ENCODE data around the gene MICAL2.

Gene MICAL2

DNA sequence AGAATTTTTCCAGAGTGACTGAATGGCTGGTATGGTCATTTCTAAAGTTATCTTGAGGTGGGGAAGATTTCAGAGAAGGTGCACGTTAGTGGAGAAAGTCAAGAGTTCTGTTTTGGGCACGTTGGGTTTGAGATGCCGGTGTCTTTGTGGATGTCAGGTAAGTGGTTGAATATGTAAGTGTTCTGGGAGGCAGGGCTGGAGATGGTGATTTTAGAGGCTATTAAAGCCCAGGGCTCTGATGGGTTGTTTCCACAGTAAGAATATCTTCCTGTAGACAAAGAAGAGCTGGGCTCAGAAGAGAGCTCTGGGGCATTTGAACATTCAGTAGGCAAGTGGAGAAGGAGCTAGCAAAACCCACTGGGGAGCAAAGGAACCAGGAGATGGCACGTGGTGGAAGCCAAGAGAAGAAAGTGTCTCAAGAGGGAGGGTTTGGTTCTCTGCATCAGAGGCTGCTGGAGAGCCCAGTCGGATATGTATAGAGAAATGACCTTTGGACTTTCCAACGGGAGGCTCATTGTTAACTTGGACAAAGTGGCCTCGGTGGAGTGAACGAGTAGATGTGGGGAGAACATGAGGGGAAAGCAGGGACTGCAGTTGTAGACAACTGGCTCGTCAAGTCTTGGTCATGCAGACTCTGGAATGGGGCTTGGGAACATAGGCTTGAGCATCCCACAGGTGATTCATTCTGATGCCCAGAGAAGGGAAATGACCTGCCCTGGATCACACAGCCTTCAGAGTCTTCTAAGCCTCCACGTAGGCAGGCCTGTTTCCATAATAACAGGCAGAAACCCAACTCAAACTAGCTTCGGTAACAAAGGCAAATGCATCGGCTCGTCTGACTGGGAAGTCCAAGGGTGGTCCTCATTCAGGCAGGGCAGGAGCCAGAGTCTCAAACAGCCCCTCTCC, 168.6 kb downstream of the MICAL2 start:
- DNase-seq = no peak

DNA sequence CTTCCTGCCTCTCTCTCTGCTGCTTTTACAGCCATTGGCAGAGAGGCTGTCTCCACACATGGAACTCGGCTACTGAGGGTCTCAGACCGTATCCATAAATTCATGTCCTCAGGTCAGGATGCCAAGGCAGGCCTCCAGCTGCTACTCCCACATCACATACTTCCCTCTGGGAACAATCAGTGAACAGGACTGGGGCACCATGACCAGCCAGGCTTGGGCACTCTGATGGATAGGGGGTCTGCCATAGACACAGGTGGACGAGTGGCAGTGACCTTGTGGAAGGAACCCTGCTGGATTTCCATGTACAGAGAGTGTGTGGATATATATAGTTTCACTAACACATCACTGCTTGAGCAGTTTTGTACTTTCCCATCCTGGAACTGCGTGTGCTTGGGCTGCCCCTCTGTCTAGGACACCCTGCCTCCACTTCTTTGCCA, 169.3 kb downstream of the MICAL2 start:
- DNase-seq = no peak

DNA sequence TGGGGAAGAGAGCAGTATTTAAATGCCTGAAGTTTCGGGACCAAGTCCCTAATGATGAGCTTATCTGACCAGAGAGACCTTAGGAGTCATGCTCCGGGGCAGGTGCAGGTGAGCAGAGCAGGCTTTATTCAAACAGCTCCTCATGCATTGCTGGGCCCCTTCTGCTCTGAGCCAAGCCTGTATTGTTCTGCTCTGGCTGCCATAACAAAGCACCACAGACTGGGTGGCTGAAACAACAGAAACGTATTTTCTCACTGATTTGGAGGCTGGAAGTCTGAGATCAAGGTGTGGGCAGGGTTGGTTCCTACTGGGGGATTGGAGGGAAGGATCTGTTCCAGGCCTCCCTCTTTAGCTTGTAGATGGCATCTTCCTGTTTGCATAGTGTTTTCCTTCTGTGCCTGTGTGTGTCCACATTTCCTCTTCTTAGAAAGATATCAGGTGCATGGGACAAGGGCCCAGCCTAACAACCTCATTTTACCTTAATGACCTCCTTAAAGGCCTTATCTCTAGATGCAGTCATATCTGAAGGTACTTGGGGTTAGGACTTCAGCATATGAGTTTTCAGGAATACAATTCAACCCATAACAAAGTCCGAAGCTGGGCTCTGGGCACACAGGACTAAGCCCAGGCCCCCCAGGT, 169.9 kb downstream of the MICAL2 start:
- DNase-seq = no peak

DNA sequence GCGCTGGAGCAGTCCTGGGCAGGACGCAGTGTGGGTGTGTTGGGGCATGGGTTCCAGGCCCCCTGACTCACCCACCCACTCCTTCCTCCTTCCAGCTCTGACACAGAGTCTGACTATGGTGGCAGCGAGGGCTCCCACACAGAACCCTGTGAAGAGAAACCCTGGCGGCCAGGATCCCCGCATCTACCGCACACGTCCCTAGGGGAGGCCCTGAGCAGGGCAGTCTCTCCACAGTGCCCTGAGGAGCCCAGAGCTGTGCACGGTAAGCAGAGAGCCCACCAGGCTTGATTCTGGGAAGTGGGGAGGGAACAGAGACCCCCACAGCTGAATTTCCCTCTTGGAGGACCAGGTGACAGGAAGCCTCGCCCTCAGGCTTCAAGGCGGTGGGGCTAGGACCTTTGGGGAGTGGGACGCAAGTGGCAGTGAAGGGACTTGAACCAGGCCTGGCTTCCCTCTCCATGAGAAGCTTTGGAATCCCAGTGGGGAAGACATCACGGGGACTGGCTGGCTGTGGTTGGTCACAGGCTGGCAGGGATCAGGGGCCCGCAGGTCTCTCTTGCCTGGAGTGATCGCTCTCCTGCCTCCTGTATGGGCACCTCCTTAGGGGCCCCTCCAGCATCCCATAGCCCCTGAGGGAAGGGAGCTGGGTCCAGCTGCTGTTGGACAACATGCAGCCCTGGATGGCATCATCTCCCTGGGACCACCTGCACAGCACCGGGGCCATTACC, 170.6 kb downstream of the MICAL2 start:
- no peak for DNase-seq

DNA sequence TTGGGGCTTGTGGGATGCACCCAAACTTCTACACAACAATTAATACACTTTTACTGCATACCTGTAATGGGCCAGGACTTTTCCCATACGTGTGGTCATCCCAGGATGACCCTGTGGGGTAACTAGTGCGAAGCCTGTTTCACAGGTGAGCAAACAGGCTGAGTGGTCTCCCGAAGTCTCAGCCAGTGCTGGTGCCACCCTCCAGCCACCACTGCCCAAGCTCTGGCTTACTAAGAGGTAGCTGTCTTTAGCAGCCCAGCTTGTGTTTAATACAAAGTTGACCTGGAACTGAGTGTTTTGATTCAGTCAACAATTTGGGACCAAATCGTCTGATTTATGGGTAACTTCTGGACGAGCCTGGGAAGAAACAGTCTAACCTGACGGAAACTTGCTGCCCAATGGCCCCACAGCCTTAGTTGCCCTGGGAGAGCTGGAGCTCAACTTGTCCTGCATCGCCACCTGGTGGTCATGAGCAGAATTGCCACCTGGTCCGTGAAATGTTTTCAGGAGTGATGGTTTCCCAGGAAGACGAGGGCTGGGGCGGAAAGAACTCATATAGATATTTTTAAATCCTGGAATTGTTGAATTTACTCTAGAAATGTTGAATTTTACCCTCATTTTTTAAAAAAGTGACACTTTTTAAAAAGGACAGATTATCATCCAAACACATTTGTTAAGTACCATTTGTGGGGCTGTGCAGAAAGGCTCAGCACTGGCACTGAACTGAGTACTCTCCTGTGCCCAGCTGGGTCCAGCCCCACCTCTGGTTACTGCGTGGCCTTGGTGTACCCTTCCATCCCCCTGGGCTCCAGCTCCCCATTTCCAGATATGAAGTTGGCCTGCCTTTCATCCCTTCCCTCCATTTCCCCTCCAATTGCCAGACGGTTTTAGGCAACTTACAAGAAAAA, 171.4 kb downstream of the MICAL2 start:
- DNase-seq = peak; percentile 70 to 77

DNA sequence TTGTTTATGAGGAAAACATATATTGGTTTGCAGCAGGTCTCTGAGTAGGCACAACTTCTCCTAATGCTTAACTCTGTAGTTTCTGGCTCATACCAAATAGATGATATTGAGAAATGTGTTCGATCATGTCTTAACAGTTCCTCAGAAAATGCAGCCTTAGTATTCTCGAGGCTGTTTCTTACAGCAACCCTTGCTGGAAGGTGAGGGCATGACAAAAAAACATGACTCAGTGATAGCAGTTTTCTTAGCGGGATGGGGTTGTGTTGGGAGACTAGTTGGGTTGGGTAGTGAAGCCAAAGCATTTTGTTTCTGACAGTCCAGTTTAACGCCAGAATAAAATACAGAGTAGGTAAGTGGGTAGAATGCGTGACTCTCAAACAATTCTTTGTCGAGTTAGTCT, 172.3 kb downstream of the MICAL2 start:
- no peak for DNase-seq

DNA sequence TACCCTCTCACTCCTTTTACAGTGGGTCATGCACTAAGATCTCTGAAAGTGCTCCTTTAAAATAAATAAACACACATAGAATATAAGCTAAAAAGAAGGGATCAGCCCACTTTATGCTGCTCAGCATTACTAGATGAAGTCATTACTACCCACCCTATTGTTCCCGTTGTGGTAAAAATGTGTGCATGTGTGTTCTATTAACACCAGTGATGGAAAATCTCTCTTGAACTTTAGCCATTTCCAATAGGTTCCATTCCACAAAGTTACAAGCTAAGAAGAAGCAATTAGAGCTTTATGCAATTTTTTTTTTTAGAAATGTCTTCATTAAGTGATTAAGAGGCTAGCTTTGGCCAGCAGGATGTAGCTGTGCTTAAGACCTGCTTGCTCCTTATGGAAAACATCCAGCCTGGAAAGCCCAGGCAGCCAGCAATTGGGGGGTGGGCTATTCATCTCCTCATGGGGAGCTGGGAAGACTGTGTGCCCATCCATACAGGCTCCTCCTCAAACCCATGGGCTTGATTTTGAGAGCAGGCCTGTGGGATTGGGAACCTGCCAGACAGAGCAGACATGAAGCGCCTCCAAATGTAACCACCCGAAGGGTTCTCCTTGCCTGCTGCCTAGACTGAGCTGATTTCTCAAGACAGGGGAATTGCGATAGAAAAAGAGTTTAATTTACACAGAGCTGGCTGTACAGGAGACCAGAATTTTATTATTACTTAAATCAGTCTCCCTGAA, 174.1 kb downstream of the MICAL2 start:
- DNase-seq = no peak

DNA sequence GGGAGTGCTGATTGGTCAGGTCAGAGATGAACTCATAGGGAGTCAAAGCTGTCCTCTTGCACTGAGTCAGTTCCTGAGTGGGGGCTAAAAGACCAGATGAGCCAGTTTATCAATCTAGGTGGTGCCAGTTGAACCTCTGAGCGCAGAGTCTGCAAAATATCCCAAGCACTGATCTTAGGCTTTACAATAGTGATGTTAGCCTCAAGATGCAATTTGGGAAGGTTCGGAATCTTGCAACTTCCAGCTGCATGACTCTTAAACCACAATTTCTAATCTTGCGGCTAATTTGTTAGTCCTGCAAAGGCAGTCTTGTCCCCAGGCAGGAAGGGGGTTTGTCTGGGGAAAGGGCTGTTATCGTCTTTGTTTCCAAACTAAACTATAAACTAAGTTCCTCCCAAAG, 174.7 kb downstream of the MICAL2 start:
- no peak for DNase-seq

DNA sequence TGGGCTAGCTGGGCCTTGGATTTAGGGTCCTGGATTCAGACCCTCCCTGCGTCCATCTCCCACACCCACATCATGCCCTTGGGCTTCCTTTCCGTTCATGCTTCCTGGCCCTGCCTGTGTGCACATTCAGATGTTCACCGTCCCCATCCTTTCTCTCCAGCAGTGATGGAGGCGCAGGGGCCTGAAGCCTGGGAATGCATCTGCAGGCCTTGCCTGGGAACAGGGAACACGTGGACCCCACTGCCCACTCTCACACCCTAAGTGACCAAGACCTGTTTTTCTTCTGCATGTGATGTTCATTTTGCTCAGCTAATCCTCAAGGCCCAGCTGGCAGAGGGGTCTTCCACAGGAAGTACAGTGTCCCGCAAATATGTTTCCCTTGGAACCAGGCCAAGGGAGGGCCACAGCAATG, 175.4 kb downstream of the MICAL2 start:
- DNase-seq = no peak

DNA sequence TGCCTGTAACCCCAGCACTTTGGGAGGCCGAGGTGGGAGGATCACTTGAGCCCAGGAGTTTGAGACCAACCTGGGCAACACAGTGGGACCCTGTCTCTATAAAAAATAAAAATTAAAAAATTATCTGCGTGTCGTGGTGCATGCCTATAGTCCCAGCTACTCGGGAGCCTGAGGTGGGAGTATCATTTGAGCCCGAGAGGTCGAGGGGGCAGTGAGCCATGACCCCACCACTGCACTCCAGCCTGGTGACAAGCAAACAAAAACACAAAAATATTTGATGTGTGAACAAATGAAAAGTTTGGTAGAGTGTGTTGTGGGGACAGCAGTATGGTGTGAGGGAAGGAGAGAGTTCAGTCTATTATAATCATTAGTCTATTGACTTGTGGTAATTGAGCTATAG, 176.2 kb downstream of the MICAL2 start:
- no peak for DNase-seq

DNA sequence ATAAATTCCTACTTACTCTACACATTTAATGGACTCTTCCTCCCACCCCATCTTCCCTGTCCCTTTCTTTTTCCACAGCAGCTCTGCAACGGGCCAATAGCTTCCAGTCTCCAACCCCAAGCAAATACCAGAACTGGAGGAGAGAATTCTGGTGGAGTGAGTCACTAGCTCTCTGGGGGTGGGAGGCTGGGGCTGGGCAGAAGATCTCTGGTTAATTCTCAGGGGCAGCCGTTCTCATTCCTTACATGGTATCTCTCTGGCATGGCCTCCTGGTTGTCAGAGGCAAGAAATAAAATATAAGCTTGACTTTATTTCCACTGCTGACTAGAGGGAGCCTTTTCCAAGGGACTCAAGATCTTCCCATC, 176.6 kb downstream of the MICAL2 start:
- DNase-seq = no peak

DNA sequence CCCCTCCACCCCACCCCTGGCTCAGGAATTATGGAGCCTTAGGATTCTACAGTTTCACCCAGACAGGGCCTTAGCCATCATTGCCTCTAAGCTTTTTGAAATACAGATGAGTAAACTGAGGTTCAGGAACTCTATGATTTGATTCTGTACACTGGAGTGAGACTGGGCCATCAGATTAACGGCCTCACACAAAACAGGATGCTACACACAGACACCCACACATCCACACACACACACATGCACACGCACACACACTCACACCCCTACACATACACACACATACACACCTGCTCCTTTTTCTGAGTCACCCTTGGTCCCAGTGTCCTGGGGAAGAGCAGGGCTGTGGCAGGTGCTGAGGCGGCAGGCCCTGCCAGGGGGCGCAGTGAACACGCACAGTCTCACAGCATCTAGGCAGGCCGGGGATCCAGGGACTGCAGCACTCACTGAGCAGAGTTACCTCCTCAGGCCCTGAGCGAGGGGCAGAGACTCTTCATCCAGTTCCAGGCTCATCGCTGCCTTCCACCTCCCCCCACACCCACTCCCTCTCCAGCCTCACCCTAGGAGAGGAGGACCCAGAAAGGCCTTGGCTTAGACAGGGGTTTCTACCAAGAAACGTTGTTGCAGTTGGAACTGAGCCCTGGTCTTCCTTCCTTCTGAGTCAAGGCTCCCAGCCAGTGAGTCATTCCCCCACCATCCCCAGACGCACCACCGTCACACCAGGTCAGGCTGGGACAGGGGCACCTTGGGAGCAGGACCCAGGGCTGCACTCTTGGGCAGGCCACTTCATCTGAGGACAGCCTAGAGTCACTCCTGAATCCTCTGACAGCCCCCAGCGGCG, 177.2 kb downstream of the MICAL2 start:
- no peak for DNase-seq

DNA sequence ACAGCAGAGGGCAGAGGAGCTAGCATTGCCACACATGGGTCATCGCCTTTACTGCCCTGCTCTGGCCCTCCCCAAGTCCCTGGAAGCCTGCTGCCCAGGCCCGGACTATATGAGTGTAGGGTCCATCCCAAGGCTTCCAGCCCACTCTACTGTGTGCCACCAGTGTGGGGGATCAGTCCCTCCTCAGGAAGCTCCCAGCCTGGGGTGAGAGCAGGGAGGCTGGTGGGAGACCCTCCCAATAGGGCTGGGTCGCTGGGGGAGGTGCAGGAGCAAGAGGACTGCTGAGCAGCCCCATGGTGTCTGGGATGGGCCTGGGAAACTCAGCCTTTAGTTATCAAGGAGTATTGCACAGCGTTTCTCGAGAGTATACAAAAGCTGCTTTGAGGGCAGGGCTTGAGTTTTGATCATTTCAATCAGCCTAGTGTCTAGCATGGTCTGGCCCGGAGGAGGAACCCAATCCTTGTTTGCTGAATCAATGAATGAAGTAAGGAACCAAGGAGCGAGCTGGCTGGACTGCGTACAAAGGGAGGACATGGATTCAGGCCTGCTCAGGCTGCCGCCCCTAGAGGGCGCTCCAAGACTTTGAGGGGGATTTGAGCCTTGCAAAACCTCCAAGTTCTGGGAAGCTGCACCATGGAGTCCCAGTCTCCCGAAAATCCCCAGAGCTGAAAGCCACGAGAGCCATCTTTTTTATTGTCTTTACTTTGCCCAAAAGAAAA, 178.0 kb downstream of the MICAL2 start:
- DNase-seq = peak; percentile 12 to 34

DNA sequence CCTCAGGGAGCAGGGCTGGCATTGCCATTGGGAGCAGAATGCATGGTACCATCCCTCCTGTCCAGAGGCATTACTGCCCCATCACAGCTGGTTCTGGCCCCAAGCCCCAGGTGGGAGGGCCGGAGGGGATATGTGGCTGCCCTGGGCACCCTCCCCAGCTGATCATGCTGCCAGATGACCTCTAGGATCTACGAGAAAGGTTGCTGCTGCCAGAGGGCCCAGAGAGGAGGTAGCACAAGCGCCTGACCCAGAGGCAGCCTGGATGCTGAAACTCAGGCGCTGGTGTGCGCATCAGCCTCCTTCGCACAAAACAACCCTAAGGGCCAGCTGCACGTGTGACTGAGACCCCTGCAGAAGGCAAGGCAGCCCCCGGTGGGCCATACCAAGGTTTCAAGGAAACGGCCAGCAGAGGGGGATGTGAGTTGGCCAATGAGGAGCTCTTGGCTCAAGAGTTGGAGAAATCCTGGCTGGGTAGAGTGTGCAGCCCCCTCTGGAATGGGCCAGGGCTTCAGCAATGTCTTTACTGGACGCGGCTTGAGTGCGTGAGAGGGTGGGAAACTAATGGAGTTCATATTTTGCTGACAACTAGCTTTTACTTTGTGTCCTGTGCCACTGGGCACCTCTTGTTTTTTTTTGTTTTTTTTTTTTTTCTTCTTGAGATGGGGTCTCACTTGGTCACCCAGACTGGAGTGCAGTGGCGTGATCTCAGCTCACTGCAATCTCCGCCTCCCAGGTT, 178.7 kb downstream of the MICAL2 start:
- DNase-seq = no peak

DNA sequence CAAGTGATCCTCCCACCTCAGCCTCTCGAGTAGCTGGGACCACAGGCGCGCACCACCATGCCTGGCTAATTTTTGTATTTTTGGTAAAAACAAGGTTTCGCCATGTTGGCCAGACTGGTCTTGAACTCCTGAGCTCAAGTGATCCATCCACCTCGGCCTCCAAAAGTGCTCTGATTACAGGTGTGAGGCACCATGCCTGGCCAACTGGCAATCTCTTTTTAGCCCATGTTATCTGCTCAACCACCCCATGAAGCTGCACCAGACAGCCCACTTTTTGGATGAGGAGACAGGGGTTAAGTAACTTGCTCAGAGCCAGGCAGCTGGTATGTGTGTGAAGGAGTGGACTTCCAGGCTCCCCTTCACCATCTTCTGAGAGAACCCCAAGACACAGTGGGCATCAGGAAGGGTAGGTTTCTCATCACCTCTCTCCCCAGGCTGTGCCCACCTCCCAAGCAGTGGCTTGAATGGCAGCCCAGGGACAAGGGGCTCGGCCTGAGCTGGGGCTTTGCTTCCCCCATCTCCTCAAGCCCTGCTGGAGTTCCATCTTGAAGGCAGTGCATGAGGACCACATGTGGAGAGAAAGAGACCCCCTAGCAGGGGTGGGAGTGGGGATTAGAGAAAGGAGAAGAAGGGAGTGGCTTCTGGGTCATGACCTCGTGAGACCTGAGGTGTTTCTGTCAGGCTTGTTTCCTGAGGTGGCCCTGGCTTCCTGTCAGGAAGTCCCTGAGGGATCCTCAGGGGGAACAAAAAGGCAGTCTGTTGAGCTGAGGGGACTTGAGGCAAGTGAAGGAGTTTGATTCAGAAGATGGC, 179.5 kb downstream of the MICAL2 start:
- no peak for DNase-seq

DNA sequence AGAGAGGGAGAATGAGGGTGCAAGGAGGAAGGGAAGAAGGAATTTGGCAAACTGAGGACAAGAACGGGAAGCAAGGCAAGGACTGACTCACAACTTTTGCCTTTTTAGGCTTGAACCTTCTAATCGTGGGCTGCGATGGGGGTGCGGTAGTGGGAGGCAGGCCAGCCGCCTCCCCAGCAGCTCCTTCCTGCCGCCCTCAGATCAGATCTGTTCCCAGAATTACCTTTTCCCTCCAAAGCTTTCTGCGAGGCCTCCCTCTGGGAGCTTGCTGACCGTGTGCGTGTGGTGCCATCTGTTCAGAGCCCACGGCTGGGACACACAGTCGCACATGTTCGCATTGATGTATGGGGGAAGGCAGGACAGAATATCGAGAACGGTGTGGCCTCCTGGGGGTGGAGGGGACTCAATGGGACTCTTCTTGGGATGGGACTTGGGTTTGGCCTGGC, 180.1 kb downstream of the MICAL2 start:
- no peak for DNase-seq

DNA sequence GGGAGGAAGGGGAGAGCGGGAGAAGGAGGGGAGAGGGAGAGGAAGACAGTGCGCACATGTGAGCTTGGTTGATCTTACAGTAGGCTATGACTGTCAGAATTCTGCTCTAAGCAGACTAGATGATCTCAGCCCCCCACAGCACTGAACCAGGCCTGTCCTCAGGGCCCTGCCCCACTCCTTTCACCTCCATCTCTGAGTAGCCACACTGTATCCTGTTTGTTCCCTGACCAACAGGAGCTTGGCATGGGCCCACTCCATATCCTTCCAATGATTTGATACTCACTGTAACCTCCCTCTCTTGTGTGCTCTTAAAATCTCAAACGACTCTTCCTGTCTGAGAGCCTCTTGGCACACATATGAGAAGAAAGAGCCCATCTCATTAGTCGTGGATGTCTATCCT, 180.9 kb downstream of the MICAL2 start:
- DNase-seq = no peak

DNA sequence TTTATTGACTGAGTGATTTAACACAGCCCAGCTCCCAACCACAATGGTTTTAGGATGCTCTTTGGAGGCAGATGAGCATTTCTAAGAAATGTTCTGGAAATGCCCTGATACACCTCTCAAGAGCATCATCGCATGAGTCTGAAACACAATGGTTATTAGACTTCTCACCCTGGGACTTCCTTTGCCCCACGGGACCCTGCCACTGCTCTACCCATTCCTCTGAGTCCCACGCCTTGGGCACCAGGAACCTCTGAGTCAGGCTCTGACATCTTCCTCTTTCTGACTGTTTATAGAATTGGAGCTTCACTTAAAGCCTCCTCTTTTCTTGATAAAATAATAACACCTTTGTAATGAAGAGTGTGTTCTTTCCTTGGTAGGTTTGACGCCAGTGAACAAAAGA, 181.4 kb downstream of the MICAL2 start:
- DNase-seq = no peak

DNA sequence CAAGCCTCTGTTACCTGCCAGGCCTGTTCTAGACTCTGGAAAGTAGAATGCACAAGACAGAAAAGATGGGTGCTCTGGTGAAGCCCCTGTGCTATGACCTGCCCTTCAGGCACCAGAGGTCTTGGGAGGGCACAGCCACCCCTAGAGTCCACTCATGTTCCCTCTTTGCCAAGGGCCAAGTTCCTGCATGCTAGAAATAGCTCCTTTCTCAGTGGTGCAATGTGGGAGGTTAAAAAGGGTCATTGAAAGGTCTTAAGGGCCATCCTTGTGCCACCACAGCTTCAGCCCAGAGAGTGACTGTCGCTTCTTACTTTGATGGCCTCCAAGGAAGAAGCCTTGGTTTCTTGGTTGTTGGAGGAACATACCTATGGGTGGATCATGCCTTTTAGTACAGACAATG, 182.4 kb downstream of the MICAL2 start:
- DNase-seq = no peak

Measured in CD4-positive, alpha-beta T cell treated with Interleukin-1 beta for 1 hour (primary cell).